Panc1 (cell line): ENCODE measurements around the gene ATP10A. TPM values are rescaled to one million over a fixed set of nuclear protein-coding genes. Genes with fewer than 3 reads are reported as not detected.

Source experiments
- ATAC-seq: fragments of 200-7000 bp; cut with Tn5 transposase; 2 replicates; pipeline ENCODE4 v1.9.1; 2020; ENCODE audit warnings: mild to moderate bottlenecking, moderate library complexity
- BruUV-seq: library from RNA; stranded (reverse); fragments of 400-500 nt; replicated peaks from 2 replicates; lab custom pipeline; 2021; lab: Mats Ljungman, UMichigan
- CTCF ChIA-PET: fragments of 300-600 bp; sonication (Branson Sonifier 250); formaldehyde crosslinking; loops from one replicate; lab custom pipeline; 2022; ENCODE audit warnings: antibody characterized with exemption; lab: Charles Lee
- POLR2A ChIA-PET: fragments of 300-600 bp; sonication (Branson Sonifier 250); formaldehyde crosslinking; loops from one replicate; lab custom pipeline; 2022; ENCODE audit warnings: antibody characterized with exemption; lab: Charles Lee
- DNase-seq: peaks from one replicate; pipeline ENCODE4 v3.0.0-alpha.2; 2010; ENCODE audit warnings: low read depth, low spot score
- H3K27ac ChIP-seq: 2 replicates; pipeline ENCODE4 v1.5.1; 2011; ENCODE audit warnings: mild to moderate bottlenecking, low read length, inconsistent platforms
- H3K27me3 ChIP-seq: fragments of 200-500 bp; sonication (Bioruptor generic); 2 replicates; pipeline ENCODE4 v1.6.0; 2014; ENCODE audit warnings: low read length, inconsistent platforms; ENCODE audit not compliant: control insufficient read depth, insufficient read depth
- H3K36me3 ChIP-seq: fragments of 200-500 bp; sonication (Bioruptor generic); 2 replicates; pipeline ENCODE4 v1.5.1; 2014; ENCODE audit warnings: inconsistent platforms, mild to moderate bottlenecking, low read length, moderate library complexity; ENCODE audit not compliant: control insufficient read depth, insufficient read depth
- H3K4me1 ChIP-seq: 2 replicates; pipeline ENCODE4 v1.5.1; 2011; ENCODE audit warnings: inconsistent platforms, mild to moderate bottlenecking, low read length, moderate library complexity; ENCODE audit not compliant: control insufficient read depth, insufficient read depth
- H3K4me3 ChIP-seq, 2 experiments: 2 replicates each; pipeline ENCODE4 v1.5.1; 2011 to 2012; ENCODE audit warnings: low read depth in 2 of 2, low read length in 2 of 2, mild to moderate bottlenecking in 2 of 2, inconsistent platforms in 1 of 2, moderate library complexity in 1 of 2
- H3K9me3 ChIP-seq: fragments of 200-500 bp; sonication (Bioruptor generic); 2 replicates; pipeline ENCODE4 v1.5.1; 2014; ENCODE audit warnings: low read depth, mild to moderate bottlenecking, inconsistent platforms, low read length, moderate library complexity; ENCODE audit not compliant: control insufficient read depth, insufficient read depth
- POLR2AphosphoS5 ChIP-seq: IDR thresholded peaks from 2 replicates; pipeline ENCODE4 v1.6.1; 2012; ENCODE audit warnings: mild to moderate bottlenecking, low read depth, low read length, moderate library complexity
- SIN3A ChIP-seq: IDR thresholded peaks from 2 replicates; pipeline ENCODE4 v1.6.1; 2012; ENCODE audit warnings: low read depth, mild to moderate bottlenecking, low read length, moderate library complexity, borderline replicate concordance; ENCODE audit not compliant: insufficient read depth
- TCF7L2 ChIP-seq: IDR thresholded peaks from 2 replicates; pipeline ENCODE4 v1.6.1; 2011; ENCODE audit warnings: mild to moderate bottlenecking, low read depth, low read length, inconsistent platforms
- in situ Hi-C: cut with HindIII; loops from 2 replicates; pipeline ENCODE4 v1.10.0; 2016; ENCODE audit warnings: low sequenced_read_pairs, low pct_unique_long_range_greater_than_20kb
- intact Hi-C: fragments of 100-400 bp; cut with micrococcal nuclease; formaldehyde crosslinking; loops from one replicate; pipeline ENCODE4 v1.10.0; 2022; ENCODE audit not compliant: unreplicated experiment
- total RNA-seq: library from RNA; stranded (reverse); gene quantifications from one replicate; pipeline ENCODE4 v1.2.1, GENCODE V29; 2021; ENCODE audit not compliant: unreplicated experiment
- TF ChIP-seq, protein P1 (sequence below), 2 experiments: IDR thresholded peaks; 2 replicates each; pipeline ENCODE4 v1.6.1; 2011 to 2012; ENCODE audit warnings: low read depth in 2 of 2, control low read depth in 1 of 2, low read length in 1 of 2, mild to moderate bottlenecking in 1 of 2, moderate library complexity in 1 of 2; ENCODE audit not compliant: insufficient read depth in 1 of 2
- TF ChIP-seq, protein P2 (sequence below): fragments of 450-650 bp; IDR thresholded peaks from 2 replicates; pipeline ENCODE4 v1.5.1; 2017; ENCODE audit warnings: mild to moderate bottlenecking

ATP10A gene
- total RNA-seq, 1 experiment from 2014 or later: 0.31 TPM

DNA sequence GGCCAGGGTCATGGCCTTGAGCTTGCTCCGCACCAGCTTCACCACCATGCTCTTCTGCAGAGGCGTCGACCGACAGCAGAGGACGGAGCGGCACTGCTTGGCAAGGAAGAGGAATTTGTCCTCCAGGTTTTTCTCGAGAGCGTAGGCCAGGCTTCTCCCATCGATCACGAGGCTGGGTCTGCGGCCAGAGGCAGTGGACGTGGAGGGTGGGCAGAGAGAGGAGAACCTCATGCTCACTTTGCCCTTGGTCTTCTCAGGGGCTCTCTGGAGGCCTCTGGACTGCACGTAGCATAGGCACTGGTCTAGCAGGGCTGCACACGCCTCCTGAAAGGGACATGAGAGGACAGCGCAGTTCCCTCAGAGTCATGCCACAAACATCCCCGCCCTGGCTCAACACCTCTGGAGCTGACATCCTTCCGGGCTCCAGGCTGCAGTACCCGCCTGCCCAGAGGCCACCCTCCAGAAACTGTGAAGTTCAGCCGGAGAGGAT is 168.3 kb downstream of the ATP10A start:
- no peak for ATAC-seq
- Histone ChIP-seq H3K9me3 (no peaks in the 10 kb centered on the region), H3K4me3 (no peak overlapping the region), H3K36me3 (no peaks in the 10 kb centered on the region), H3K27me3 (no peaks in the 10 kb centered on the region), H3K4me1 (no peaks in the 10 kb centered on the region), H3K27ac (no peak overlapping the region)
- CTCF ChIA-PET: no interaction called here
- DNase-seq: no peak
- intact Hi-C loops: loop anchor here (5.0 kb wide), 1 partner anchor 387 kb away; no protein-coding TSS in a partner anchor
- POLR2A ChIA-PET: no interaction called here
- no TSS peak for BruUV-seq
- in situ Hi-C loops: no loop called here
- TF ChIP-seq TCF7L2 (no peak), POLR2AphosphoS5 (no peak), SIN3A (no peak)
- TF ChIP-seq, protein P1, sequence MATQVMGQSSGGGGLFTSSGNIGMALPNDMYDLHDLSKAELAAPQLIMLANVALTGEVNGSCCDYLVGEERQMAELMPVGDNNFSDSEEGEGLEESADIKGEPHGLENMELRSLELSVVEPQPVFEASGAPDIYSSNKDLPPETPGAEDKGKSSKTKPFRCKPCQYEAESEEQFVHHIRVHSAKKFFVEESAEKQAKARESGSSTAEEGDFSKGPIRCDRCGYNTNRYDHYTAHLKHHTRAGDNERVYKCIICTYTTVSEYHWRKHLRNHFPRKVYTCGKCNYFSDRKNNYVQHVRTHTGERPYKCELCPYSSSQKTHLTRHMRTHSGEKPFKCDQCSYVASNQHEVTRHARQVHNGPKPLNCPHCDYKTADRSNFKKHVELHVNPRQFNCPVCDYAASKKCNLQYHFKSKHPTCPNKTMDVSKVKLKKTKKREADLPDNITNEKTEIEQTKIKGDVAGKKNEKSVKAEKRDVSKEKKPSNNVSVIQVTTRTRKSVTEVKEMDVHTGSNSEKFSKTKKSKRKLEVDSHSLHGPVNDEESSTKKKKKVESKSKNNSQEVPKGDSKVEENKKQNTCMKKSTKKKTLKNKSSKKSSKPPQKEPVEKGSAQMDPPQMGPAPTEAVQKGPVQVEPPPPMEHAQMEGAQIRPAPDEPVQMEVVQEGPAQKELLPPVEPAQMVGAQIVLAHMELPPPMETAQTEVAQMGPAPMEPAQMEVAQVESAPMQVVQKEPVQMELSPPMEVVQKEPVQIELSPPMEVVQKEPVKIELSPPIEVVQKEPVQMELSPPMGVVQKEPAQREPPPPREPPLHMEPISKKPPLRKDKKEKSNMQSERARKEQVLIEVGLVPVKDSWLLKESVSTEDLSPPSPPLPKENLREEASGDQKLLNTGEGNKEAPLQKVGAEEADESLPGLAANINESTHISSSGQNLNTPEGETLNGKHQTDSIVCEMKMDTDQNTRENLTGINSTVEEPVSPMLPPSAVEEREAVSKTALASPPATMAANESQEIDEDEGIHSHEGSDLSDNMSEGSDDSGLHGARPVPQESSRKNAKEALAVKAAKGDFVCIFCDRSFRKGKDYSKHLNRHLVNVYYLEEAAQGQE (IDR thresholded peaks at IDR 0.05; ENCODE audit: insufficient read depth in 1 of 2, low read depth in 2 of 2, low read length in 1 of 2): no peak
- TF ChIP-seq, protein P2, sequence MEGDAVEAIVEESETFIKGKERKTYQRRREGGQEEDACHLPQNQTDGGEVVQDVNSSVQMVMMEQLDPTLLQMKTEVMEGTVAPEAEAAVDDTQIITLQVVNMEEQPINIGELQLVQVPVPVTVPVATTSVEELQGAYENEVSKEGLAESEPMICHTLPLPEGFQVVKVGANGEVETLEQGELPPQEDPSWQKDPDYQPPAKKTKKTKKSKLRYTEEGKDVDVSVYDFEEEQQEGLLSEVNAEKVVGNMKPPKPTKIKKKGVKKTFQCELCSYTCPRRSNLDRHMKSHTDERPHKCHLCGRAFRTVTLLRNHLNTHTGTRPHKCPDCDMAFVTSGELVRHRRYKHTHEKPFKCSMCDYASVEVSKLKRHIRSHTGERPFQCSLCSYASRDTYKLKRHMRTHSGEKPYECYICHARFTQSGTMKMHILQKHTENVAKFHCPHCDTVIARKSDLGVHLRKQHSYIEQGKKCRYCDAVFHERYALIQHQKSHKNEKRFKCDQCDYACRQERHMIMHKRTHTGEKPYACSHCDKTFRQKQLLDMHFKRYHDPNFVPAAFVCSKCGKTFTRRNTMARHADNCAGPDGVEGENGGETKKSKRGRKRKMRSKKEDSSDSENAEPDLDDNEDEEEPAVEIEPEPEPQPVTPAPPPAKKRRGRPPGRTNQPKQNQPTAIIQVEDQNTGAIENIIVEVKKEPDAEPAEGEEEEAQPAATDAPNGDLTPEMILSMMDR: no peak

DNA sequence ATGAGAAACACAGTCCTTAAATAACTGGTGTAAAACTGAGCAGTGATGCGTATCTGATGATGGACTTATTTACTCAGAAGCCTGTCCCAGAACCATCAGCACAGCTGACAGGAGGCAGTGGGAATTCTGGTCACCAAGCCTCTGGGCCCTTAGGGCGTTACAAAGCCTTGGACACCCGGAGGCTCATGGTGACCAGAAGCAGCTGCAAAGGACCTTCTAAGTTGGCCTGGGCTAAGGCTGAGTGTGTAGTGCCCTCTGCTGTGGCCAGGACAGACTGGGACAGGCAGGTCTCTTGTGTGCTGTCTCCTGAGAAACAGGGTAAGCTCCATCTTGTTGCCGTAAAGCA is 168.9 kb downstream of the ATP10A start:
- Histone ChIP-seq H3K4me3 (no peak overlapping the region), H3K36me3 (no peaks in the 10 kb centered on the region), H3K27ac (no peak overlapping the region), H3K9me3 (no peaks in the 10 kb centered on the region), H3K4me1 (no peaks in the 10 kb centered on the region), H3K27me3 (no peaks in the 10 kb centered on the region)
- ChIA-PET POLR2A (interaction anchor here (0.6 kb wide), 1 partner anchor 63 kb away, joined by 3 read pairs; no protein-coding TSS in a partner anchor), CTCF (no interaction called here)
- intact Hi-C loops: loop anchor here (5.0 kb wide), 1 partner anchor 388 kb away; no protein-coding TSS in a partner anchor
- in situ Hi-C loops: no loop called here
- no peak for DNase-seq
- TF ChIP-seq, protein P2: peak; percentile 50
- no peak for TF ChIP-seq POLR2AphosphoS5
- BruUV-seq: no TSS peak
- no peak for ATAC-seq
